Body of pancreas (tissue), 4 donors: ENCODE measurements around the gene FSTL5.

Experiments used
- POLR2A ChIP-seq, 3 donors: fragments of 450-650 bp; IDR thresholded peaks; one replicate each; pipeline ENCODE4 v1.6.1; 2016; ENCODE audit warnings: antibody characterized with exemption in 3 of 3, mild to moderate bottlenecking in 2 of 3
- TF ChIP-seq, protein P1 (sequence below), 7 experiments: fragments of 450-650 bp in 4 of 7; fragments of 200-600 bp in 3 of 7; sonication (generic) in 3 of 7; IDR thresholded peaks; one replicate each; pipeline ENCODE4 v1.5.1; 2016 to 2019; ENCODE audit warnings: antibody characterized with exemption in 7 of 7

DNA sequence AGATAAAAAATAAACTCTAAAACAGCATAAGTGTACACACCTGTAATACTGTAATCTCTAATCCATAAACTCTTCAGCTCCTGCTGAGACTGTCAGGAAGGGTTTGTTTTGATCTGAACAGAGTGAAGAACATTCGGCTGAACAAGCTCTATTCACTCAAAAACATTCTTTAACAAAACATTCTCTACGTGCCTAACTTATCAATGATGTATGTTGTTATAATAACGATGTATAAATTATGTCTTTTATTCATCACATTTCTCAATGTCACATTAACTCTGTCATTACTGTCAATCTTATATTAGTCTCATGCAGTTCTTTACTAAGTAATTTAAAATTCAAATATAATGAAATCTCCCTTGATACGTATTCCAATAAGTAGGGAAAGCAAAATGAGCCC is 280.6 kb downstream of the FSTL5 start:
- TF ChIP-seq, protein P1, sequence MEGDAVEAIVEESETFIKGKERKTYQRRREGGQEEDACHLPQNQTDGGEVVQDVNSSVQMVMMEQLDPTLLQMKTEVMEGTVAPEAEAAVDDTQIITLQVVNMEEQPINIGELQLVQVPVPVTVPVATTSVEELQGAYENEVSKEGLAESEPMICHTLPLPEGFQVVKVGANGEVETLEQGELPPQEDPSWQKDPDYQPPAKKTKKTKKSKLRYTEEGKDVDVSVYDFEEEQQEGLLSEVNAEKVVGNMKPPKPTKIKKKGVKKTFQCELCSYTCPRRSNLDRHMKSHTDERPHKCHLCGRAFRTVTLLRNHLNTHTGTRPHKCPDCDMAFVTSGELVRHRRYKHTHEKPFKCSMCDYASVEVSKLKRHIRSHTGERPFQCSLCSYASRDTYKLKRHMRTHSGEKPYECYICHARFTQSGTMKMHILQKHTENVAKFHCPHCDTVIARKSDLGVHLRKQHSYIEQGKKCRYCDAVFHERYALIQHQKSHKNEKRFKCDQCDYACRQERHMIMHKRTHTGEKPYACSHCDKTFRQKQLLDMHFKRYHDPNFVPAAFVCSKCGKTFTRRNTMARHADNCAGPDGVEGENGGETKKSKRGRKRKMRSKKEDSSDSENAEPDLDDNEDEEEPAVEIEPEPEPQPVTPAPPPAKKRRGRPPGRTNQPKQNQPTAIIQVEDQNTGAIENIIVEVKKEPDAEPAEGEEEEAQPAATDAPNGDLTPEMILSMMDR (IDR thresholded peaks at IDR 0.05) = no peak
- TF ChIP-seq POLR2A (IDR thresholded peaks at IDR 0.05) = no peak
